K562 (cell line): Measurements from ENCODE around the gene PGAP2. TPM values are rescaled to one million over a fixed set of nuclear protein-coding genes. Genes with fewer than 3 reads are reported as not detected.

ENCODE experiments used
- ARNT ChIP-seq, 2 experiments: fragments of 450-650 bp; IDR thresholded peaks; 2 replicates each; pipeline ENCODE4 v1.6.1; 2016; ENCODE audit warnings: mild to moderate bottlenecking in 1 of 2
- CBX8 ChIP-seq: fragments of 200-600 bp; sonication (generic); IDR thresholded peaks from 2 replicates; pipeline ENCODE4 v1.6.1; 2012; ENCODE audit warnings: borderline replicate concordance, mixed run types, low read depth, mild to moderate bottlenecking, moderate library complexity, mixed read lengths, low read length, control low read depth, inconsistent platforms; ENCODE audit not compliant: poor library complexity, severe bottlenecking; ENCODE audit errors: extremely low read depth
- CEBPB ChIP-seq: fragments of 450-650 bp; IDR thresholded peaks from 2 replicates; pipeline ENCODE4 v1.6.1; 2016; ENCODE audit warnings: missing genetic modification characterization, missing compliant biosample characterization
- GABPB2 ChIP-seq: fragments of 250-450 bp; sonication (Bioruptor Pico); conservative IDR thresholded peaks from 2 replicates; pipeline ENCODE4 v1.5.1; 2021; ENCODE audit warnings: mild to moderate bottlenecking
- HDAC6 ChIP-seq: IDR thresholded peaks from 2 replicates; pipeline ENCODE4 v1.6.1; 2012; ENCODE audit warnings: low read depth, mild to moderate bottlenecking, control low read depth, inconsistent platforms, low read length, moderate library complexity
- LEF1 ChIP-seq: fragments of 450-650 bp; IDR thresholded peaks from 2 replicates; pipeline ENCODE4 v1.6.1; 2016; ENCODE audit warnings: mild to moderate bottlenecking
- MCM2 ChIP-seq: fragments of 450-650 bp; IDR thresholded peaks from 2 replicates; pipeline ENCODE4 v1.6.1; 2017; ENCODE audit warnings: low read depth, mild to moderate bottlenecking
- POLR2A ChIP-seq: fragments of 450-650 bp; conservative IDR thresholded peaks from 2 replicates; pipeline ENCODE4 v1.6.1; 2016
- SAP30 ChIP-seq: fragments of 200-600 bp; sonication (generic); IDR thresholded peaks from 2 replicates; pipeline ENCODE4 v1.6.1; 2012; ENCODE audit warnings: borderline replicate concordance, low read depth, mild to moderate bottlenecking, moderate library complexity, low read length, control low read depth, inconsistent platforms; ENCODE audit not compliant: insufficient read depth, poor library complexity, severe bottlenecking
- SRSF7 ChIP-seq: fragments of 200-400 bp; formaldehyde crosslinking; optimal IDR thresholded peaks from 2 replicates; pipeline ENCODE3; 2017; ENCODE audit warnings: mild to moderate bottlenecking, low read depth, low read length
- ZKSCAN3 ChIP-seq: fragments of 250-450 bp; sonication (Bioruptor Pico); IDR thresholded peaks from 2 replicates; pipeline ENCODE4 v1.4.0; 2020
- ZNF444 ChIP-seq: fragments of 250-450 bp; sonication (Bioruptor Pico); IDR thresholded peaks from 2 replicates; pipeline ENCODE4 v1.4.0; 2020; ENCODE audit warnings: mild to moderate bottlenecking, moderate library complexity
- ZNF77 ChIP-seq: fragments of 250-450 bp; sonication (Bioruptor Pico); IDR thresholded peaks from 2 replicates; pipeline ENCODE4 v1.5.0; 2020
- polyA plus RNA-seq, 8 experiments: library from polyadenylated mRNA; depleted of rRNA in 4 of 8; stranded (reverse) in 5 of 8; unstranded in 3 of 8; fragments of >200 nt; fragmentation: Nextera tagmentation in 2 of 8; fragmentation: Illumina TruSeq in 1 of 8; extraction: Ambion mirVana in 2 of 8; extraction: Trizol in 1 of 8; gene quantifications; 2 replicates each; pipeline versions ENCODE4 v1.2.1 to v1.2.3, GENCODE V29; 2011 to 2014; ENCODE audit warnings: inconsistent platforms in 1 of 8, missing spikeins in 1 of 8
- total RNA-seq, 7 experiments: library from RNA; depleted of rRNA in 6 of 7; stranded (reverse); fragments of >200 nt in 6 of 7; fragmentation: Illumina TruSeq in 2 of 7; extraction: Trizol in 2 of 7; gene quantifications; 2 replicates each; pipeline versions ENCODE4 v1.2.1 to v1.2.3, GENCODE V29; 2011 to 2021; ENCODE audit warnings: low replicate concordance in 1 of 7
- TF ChIP-seq, protein P1 (sequence below), 3 experiments: fragments of 200-800 bp in 1 of 3; fragments of 250-450 bp in 1 of 3; fragments of 450-650 bp in 1 of 3; sonication (Bioruptor Pico) in 1 of 3; sonication (Bioruptor generic) in 1 of 3; formaldehyde crosslinking in 1 of 3; IDR thresholded peaks; 2 replicates each; pipeline versions ENCODE4 v1.6.1 to v1.8.0; 2016 to 2022; ENCODE audit warnings: mild to moderate bottlenecking in 2 of 3, missing genetic modification characterization in 2 of 3, missing compliant biosample characterization in 1 of 3, moderate library complexity in 1 of 3
- TF ChIP-seq, protein P2 (sequence below): fragments of 450-650 bp; IDR thresholded peaks from 2 replicates; pipeline ENCODE4 v1.6.1; 2016; ENCODE audit warnings: mild to moderate bottlenecking
- TF ChIP-seq, protein P3 (sequence below): fragments of 250-450 bp; sonication (Bioruptor Pico); IDR thresholded peaks from 2 replicates; pipeline ENCODE4 v1.5.0; 2020; ENCODE audit warnings: mild to moderate bottlenecking, borderline replicate concordance
- TF ChIP-seq, protein P4 (sequence below): fragments of 250-450 bp; sonication (Bioruptor Pico); IDR thresholded peaks from 2 replicates; pipeline ENCODE4 v1.5.1; 2021; ENCODE audit warnings: mild to moderate bottlenecking

The PGAP2 gene
- total and polyA plus RNA-seq, 9 of the 15 experiments (the other 6 are each of a cell fraction or from before 2014, with no cell fraction given), result 17.9 to 47.2 (median 33.7) TPM

DNA sequence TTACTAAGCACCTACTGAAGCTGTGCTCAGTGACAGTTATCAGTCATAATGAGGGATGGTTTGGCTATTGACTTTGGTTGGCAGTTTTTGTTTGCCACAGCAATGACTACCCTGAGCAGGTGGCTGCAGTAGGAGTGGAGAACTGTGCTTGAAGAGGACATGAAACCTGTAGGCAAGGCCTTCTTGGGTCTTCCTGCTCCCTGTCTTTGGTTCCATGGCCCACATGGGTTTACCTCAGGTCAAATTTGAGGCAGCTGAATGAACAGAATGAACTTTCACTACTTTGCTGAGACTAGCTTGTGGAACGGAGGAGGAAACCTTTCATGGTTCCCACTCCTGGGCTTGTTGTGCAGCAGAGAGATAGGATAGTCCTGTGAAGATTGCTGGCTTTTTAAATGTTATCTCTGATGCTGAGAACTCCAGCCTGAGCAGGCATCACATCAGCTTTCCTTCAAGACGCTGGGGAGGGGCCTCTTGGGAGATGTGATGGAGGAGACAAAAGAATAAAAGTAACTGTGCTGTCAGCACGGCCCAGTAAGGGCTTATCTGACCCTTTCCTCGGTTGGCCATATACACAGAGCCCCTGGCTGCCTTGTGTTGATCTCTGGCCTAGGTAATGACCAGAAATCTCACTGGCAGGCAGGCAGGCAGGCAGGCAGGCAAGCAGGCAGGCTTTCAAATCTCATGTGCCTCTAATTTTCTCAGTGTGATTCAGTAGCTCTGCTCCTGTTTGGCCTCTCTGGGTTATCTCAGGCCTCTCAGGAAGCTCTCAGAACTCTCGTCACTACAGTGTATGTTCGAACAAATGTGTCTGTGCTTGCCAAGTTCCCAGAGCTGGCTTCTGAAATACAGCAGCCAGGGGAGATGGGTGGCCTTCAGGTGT is 59.1 kb downstream of the PGAP2 start (continued):
- TF ChIP-seq, protein P1, sequence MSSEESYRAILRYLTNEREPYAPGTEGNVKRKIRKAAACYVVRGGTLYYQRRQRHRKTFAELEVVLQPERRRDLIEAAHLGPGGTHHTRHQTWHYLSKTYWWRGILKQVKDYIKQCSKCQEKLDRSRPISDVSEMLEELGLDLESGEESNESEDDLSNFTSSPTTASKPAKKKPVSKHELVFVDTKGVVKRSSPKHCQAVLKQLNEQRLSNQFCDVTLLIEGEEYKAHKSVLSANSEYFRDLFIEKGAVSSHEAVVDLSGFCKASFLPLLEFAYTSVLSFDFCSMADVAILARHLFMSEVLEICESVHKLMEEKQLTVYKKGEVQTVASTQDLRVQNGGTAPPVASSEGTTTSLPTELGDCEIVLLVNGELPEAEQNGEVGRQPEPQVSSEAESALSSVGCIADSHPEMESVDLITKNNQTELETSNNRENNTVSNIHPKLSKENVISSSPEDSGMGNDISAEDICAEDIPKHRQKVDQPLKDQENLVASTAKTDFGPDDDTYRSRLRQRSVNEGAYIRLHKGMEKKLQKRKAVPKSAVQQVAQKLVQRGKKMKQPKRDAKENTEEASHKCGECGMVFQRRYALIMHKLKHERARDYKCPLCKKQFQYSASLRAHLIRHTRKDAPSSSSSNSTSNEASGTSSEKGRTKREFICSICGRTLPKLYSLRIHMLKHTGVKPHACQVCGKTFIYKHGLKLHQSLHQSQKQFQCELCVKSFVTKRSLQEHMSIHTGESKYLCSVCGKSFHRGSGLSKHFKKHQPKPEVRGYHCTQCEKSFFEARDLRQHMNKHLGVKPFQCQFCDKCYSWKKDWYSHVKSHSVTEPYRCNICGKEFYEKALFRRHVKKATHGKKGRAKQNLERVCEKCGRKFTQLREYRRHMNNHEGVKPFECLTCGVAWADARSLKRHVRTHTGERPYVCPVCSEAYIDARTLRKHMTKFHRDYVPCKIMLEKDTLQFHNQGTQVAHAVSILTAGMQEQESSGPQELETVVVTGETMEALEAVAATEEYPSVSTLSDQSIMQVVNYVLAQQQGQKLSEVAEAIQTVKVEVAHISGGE (CRISPR knock-in tag; IDR thresholded peaks at IDR 0.05), result peak in 1 of 3 experiments; percentile 51; a peak in 1 of 6 replicates
- TF ChIP-seq LEF1 (peak; percentile 64; the same call in 1 of the 2 replicates), ZNF77 (CRISPR knock-in tag) (no peak), GABPB2 (no peak), MCM2 (no peak), SRSF7 (no peak), ARNT (IDR thresholded peaks at IDR 0.05) (0 out of 4 replicates have a peak, but pooled peaks of 1 of the 2 experiments have one; percentile 18), POLR2A (no peak), ZKSCAN3 (CRISPR knock-in tag) (peak; percentile 57; the same call in 1 of the 2 replicates), ZNF444 (CRISPR knock-in tag) (no peak), CEBPB (tag) (no peak), HDAC6 (no peak), CBX8 (no peak), SAP30 (no peak)
- TF ChIP-seq, protein P2, sequence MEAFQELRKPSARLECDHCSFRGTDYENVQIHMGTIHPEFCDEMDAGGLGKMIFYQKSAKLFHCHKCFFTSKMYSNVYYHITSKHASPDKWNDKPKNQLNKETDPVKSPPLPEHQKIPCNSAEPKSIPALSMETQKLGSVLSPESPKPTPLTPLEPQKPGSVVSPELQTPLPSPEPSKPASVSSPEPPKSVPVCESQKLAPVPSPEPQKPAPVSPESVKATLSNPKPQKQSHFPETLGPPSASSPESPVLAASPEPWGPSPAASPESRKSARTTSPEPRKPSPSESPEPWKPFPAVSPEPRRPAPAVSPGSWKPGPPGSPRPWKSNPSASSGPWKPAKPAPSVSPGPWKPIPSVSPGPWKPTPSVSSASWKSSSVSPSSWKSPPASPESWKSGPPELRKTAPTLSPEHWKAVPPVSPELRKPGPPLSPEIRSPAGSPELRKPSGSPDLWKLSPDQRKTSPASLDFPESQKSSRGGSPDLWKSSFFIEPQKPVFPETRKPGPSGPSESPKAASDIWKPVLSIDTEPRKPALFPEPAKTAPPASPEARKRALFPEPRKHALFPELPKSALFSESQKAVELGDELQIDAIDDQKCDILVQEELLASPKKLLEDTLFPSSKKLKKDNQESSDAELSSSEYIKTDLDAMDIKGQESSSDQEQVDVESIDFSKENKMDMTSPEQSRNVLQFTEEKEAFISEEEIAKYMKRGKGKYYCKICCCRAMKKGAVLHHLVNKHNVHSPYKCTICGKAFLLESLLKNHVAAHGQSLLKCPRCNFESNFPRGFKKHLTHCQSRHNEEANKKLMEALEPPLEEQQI, result no peak
- TF ChIP-seq, protein P3, sequence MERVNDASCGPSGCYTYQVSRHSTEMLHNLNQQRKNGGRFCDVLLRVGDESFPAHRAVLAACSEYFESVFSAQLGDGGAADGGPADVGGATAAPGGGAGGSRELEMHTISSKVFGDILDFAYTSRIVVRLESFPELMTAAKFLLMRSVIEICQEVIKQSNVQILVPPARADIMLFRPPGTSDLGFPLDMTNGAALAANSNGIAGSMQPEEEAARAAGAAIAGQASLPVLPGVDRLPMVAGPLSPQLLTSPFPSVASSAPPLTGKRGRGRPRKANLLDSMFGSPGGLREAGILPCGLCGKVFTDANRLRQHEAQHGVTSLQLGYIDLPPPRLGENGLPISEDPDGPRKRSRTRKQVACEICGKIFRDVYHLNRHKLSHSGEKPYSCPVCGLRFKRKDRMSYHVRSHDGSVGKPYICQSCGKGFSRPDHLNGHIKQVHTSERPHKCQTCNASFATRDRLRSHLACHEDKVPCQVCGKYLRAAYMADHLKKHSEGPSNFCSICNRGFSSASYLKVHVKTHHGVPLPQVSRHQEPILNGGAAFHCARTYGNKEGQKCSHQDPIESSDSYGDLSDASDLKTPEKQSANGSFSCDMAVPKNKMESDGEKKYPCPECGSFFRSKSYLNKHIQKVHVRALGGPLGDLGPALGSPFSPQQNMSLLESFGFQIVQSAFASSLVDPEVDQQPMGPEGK (CRISPR knock-in tag), result no peak
- TF ChIP-seq, protein P4, sequence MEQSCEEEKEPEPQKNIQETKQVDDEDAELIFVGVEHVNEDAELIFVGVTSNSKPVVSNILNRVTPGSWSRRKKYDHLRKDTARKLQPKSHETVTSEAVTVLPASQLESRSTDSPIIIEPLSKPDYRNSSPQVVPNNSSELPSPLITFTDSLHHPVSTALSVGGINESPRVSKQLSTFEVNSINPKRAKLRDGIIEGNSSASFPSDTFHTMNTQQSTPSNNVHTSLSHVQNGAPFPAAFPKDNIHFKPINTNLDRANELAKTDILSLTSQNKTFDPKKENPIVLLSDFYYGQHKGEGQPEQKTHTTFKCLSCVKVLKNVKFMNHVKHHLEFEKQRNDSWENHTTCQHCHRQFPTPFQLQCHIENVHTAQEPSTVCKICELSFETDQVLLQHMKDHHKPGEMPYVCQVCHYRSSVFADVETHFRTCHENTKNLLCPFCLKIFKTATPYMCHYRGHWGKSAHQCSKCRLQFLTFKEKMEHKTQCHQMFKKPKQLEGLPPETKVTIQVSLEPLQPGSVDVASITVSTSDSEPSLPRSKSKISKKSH (CRISPR knock-in tag), result no peak
